Measurements from ENCODE around the gene CBX1. TPM values are rescaled to one million over a fixed set of nuclear protein-coding genes. Genes with fewer than 3 reads are reported as not detected.

Gene CBX1
- polyA plus RNA-seq, 1 experiment: 20.7 TPM

DNA sequence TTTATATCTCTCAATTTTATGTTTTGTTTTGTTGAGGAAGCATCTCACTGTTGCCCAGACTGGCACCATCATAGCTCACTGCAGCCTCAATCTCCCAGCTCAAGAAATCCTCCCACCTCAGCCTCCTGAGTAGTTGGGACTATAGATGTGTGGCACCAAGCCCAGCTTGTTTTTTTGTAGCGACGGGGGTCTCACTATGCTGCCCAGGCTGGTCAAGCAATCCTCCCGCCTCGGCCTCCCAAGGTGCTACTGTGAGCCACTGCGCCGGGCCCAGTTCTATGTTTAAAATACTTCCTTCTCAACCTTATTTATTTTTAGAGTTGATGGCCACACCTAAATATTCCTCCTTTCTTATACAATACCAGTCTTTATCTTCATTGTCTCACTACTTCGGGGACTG is 55.0 kb downstream of the CBX1 start:
- TF ChIP-seq, protein P1, sequence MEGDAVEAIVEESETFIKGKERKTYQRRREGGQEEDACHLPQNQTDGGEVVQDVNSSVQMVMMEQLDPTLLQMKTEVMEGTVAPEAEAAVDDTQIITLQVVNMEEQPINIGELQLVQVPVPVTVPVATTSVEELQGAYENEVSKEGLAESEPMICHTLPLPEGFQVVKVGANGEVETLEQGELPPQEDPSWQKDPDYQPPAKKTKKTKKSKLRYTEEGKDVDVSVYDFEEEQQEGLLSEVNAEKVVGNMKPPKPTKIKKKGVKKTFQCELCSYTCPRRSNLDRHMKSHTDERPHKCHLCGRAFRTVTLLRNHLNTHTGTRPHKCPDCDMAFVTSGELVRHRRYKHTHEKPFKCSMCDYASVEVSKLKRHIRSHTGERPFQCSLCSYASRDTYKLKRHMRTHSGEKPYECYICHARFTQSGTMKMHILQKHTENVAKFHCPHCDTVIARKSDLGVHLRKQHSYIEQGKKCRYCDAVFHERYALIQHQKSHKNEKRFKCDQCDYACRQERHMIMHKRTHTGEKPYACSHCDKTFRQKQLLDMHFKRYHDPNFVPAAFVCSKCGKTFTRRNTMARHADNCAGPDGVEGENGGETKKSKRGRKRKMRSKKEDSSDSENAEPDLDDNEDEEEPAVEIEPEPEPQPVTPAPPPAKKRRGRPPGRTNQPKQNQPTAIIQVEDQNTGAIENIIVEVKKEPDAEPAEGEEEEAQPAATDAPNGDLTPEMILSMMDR (IDR thresholded peaks at IDR 0.05; ENCODE audit: insufficient read depth, low read depth, low read length): no peak
- ChIA-PET POLR2A (no interaction called here), CTCF (interaction anchor here (1.0 to 5.7 kb wide), 4 partner anchors 10 to 52 kb away, joined by 3 to 44 read pairs (median 6); no protein-coding TSS in a partner anchor)
- no peak for DNase-seq (ENCODE audit: low read depth)
- Histone ChIP-seq H3K4me3 (ENCODE audit: low read depth, low read length) (no peak overlapping the region), H3K36me3 (ENCODE audit: control insufficient read depth, insufficient read depth, low read length) (no peaks in the 10 kb centered on the region; the same call in none of the 2 replicates), H3K27me3 (ENCODE audit: control insufficient read depth, insufficient read depth, low read length) (no peaks in the 10 kb centered on the region)

GRCh38 chr17:48045316-48046001 is 55.8 kb downstream of the CBX1 start:
- no peak for DNase-seq (ENCODE audit: low read depth)
- ChIA-PET POLR2A (no interaction called here), CTCF (interaction anchor here (0.6 to 5.7 kb wide), 5 partner anchors 10 to 81 kb away, joined by 3 to 44 read pairs (median 3); no protein-coding TSS in a partner anchor)
- no peaks in the 10 kb centered on the region for H3K27me3 ChIP-seq (ENCODE audit: control insufficient read depth, insufficient read depth, low read length)
- TF ChIP-seq, protein P1 (IDR thresholded peaks at IDR 0.05; ENCODE audit: insufficient read depth, low read depth, low read length): no peak
- H3K36me3 ChIP-seq (ENCODE audit: control insufficient read depth, insufficient read depth, low read length): no peaks in the 10 kb centered on the region
- no peak overlapping the region for H3K4me3 ChIP-seq (ENCODE audit: low read depth, low read length)

- ChIA-PET POLR2A (no interaction called here), CTCF (interaction anchor here (0.6 to 2.2 kb wide), 2 partner anchors 10 to 81 kb away, joined by 3 to 7 read pairs; no protein-coding TSS in a partner anchor)
- no peak for DNase-seq (ENCODE audit: low read depth)
- TF ChIP-seq, protein P1 (IDR thresholded peaks at IDR 0.05; ENCODE audit: insufficient read depth, low read depth, low read length): no peak
- H3K36me3 ChIP-seq (ENCODE audit: control insufficient read depth, insufficient read depth, low read length): no peaks in the 10 kb centered on the region
- no peak overlapping the region for H3K4me3 ChIP-seq (ENCODE audit: low read depth, low read length)
- no peaks in the 10 kb centered on the region for H3K27me3 ChIP-seq (ENCODE audit: control insufficient read depth, insufficient read depth, low read length)
These were observed 56.4 kb downstream of the CBX1 start for GRCh38 chr17:48044851-48045250.

DNA sequence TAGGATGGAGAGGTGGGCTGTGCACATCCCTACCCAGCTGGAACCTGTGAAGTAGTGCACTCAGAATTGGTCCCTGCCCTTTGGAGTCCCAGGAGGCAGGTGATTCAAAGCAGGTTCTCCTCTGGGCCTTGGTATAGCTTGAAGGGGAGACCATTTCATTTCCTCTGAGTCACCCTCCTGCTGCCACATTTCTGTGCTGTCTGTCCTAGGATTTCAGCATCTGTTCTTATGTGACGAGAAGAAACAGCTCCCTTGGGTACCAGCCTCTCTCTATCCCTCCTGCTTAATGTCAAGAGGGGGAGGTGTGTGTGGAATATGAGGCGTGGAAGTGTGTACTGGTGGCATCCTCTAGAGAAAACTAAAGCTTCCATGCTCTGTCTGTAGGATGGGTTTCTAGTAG is 58.1 kb downstream of the CBX1 start:
- no peaks in the 10 kb centered on the region for H3K36me3 ChIP-seq (ENCODE audit: control insufficient read depth, insufficient read depth, low read length)
- ChIA-PET POLR2A (interaction anchor here (0.6 kb wide), 1 partner anchor 28 kb away, joined by 7 read pairs; no protein-coding TSS in a partner anchor), CTCF (interaction anchor here (0.7 to 1.3 kb wide), 7 partner anchors 11 to 72 kb away, joined by 3 to 6 read pairs (median 4); partner anchors contain the start of gene CDK5RAP3)
- H3K27me3 ChIP-seq (ENCODE audit: control insufficient read depth, insufficient read depth, low read length): no peaks in the 10 kb centered on the region
- H3K4me3 ChIP-seq (ENCODE audit: low read depth, low read length): no peak overlapping the region
- TF ChIP-seq, protein P1 (IDR thresholded peaks at IDR 0.05; ENCODE audit: insufficient read depth, low read depth, low read length): no peak
- no peak for DNase-seq (ENCODE audit: low read depth)

DNA sequence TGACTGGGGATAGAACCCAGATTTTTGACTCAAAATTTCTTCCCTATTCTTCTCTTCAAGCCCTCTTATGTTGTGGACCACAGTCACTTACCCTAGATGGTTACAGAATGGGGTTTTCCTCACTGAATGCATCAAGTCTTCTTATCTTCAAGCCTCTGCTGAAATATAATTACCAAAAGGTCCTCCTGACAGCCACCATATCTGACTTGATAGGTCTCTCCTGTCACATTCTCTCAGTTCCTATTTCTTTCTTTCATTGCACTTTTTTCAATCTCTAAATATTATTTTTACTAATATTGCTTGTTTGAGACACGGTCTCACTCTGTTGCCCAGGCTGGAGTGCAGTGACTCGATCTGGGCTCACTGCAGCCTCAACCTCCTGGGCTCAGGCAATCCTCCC is 62.6 kb downstream of the CBX1 start:
- POLR2A ChIA-PET: no interaction called here
- TF ChIP-seq, protein P1 (IDR thresholded peaks at IDR 0.05; ENCODE audit: insufficient read depth, low read depth, low read length): no peak
- CTCF ChIA-PET: interaction anchor here (6.9 kb wide), 1 partner anchor 13 kb away, joined by 64 read pairs; no protein-coding TSS in a partner anchor
- Histone ChIP-seq H3K27me3 (ENCODE audit: control insufficient read depth, insufficient read depth, low read length) (no peaks in the 10 kb centered on the region), H3K4me3 (ENCODE audit: low read depth, low read length) (no peak overlapping the region), H3K36me3 (ENCODE audit: control insufficient read depth, insufficient read depth, low read length) (0 out of 2 replicates have a peak, but pooled peaks cover 1% of the 10 kb centered on the region)
- DNase-seq (ENCODE audit: low read depth): no peak
